CD4-positive, alpha-beta memory T cell (primary cell): ENCODE data around the gene CTTNBP2. TPM values are rescaled to one million over a fixed set of nuclear protein-coding genes. Genes with fewer than 3 reads are reported as not detected.

Source experiments
- CTCF ChIA-PET: fragments of 350-600 bp; sonication (Branson Sonifier 250); formaldehyde crosslinking; loops from one replicate; lab custom pipeline; 2021; ENCODE audit warnings: inconsistent platforms; ENCODE audit not compliant: partially characterized antibody; lab: Charles Lee
- POLR2A ChIA-PET: fragments of 350-600 bp; sonication (Branson Sonifier 250); formaldehyde crosslinking; loops from one replicate; lab custom pipeline; 2021; ENCODE audit not compliant: partially characterized antibody; lab: Charles Lee
- DNase-seq, 5 donors: peaks; one replicate each; pipeline versions ENCODE4 v3.0.0 to v3.0.0-alpha.2; 2020 to 2022; ENCODE audit warnings: mixed read lengths in 1 of 5
- H3K27ac ChIP-seq: one replicate; pipeline ENCODE4 v1.7.0; 2013; ENCODE audit warnings: low read depth, low read length
- H3K27me3 ChIP-seq: 2 replicates; pipeline ENCODE4 v1.7.0; 2013; ENCODE audit warnings: mild to moderate bottlenecking, low read length, moderate library complexity; ENCODE audit not compliant: insufficient read depth
- H3K36me3 ChIP-seq: 2 replicates; pipeline ENCODE4 v1.7.0; 2013; ENCODE audit warnings: mild to moderate bottlenecking, low read length, moderate library complexity; ENCODE audit not compliant: insufficient read depth
- H3K4me1 ChIP-seq: 2 replicates; pipeline ENCODE4 v1.7.0; 2013; ENCODE audit warnings: mild to moderate bottlenecking, low read length, moderate library complexity; ENCODE audit not compliant: insufficient read depth
- H3K4me3 ChIP-seq, 2 donors: one replicate each; pipeline ENCODE4 v1.7.0; 2013; ENCODE audit warnings: low read length in 2 of 2, mild to moderate bottlenecking in 1 of 2
- H3K9me3 ChIP-seq, 2 donors: one replicate each; pipeline ENCODE4 v1.7.0; 2013; ENCODE audit warnings: low read length in 2 of 2, control low read depth in 1 of 2; ENCODE audit not compliant: control insufficient read depth in 1 of 2
- H3K27ac Mint-ChIP-seq, 7 donors: one replicate each; pipeline ENCODE4 v1.8.0; 2020 to 2021; ENCODE audit warnings: mixed read lengths in 7 of 7, mild to moderate bottlenecking in 6 of 7, inconsistent platforms in 3 of 7, moderate library complexity in 3 of 7
- H3K27me3 Mint-ChIP-seq, 2 donors: one replicate each; pipeline ENCODE4 v1.8.0; 2020 to 2021; ENCODE audit warnings: mixed read lengths in 2 of 2
- H3K36me3 Mint-ChIP-seq, 2 donors: one replicate each; pipeline ENCODE4 v1.8.0; 2020 to 2021; ENCODE audit warnings: mixed read lengths in 2 of 2, inconsistent platforms in 1 of 2, mild to moderate bottlenecking in 1 of 2
- H3K4me1 Mint-ChIP-seq, 4 donors: one replicate each; pipeline ENCODE4 v1.8.0; 2020 to 2021; ENCODE audit warnings: mixed read lengths in 4 of 4, mild to moderate bottlenecking in 1 of 4
- H3K4me3 Mint-ChIP-seq, 8 donors: one replicate each; pipeline ENCODE4 v1.8.0; 2020 to 2021; ENCODE audit warnings: mixed read lengths in 8 of 8, mild to moderate bottlenecking in 7 of 8, moderate library complexity in 6 of 8, inconsistent platforms in 3 of 8
- H3K9me3 Mint-ChIP-seq, 8 donors: one replicate each; pipeline ENCODE4 v1.8.0; 2020 to 2021; ENCODE audit warnings: mixed read lengths in 8 of 8, mild to moderate bottlenecking in 5 of 8, inconsistent platforms in 3 of 8, moderate library complexity in 1 of 8
- intact Hi-C: fragments of 100-400 bp; cut with micrococcal nuclease; formaldehyde crosslinking; loops from one replicate; pipeline ENCODE4 v1.15.1; 2023
- polyA plus RNA-seq, 2 donors: library from polyadenylated mRNA; unstranded; fragments of 300-500 nt; fragmentation: Illumina TruSeq; gene quantifications; one replicate each; pipeline ENCODE4 v1.2.3, GENCODE V29; 2021
- total RNA-seq, 2 experiments: library from RNA; stranded (reverse); gene quantifications; one replicate each; pipeline ENCODE4 v1.2.3, GENCODE V29; 2021

The CTTNBP2 gene
- total and polyA plus RNA-seq, 4 experiments from 2014 or later, result not detected

- Histone ChIP-seq H3K36me3 (no peaks in the 10 kb centered on the region), H3K4me1 (no peaks in the 10 kb centered on the region), H3K4me3 (no peak overlapping the region), H3K9me3 (no peaks in the 10 kb centered on the region), H3K27me3 (no peaks in the 10 kb centered on the region), H3K27ac (no peak overlapping the region)
- CTCF ChIA-PET, result no interaction called here
- Mint-ChIP-seq H3K9me3 (peaks cover 0 to 6% (median 2%) of the 10 kb centered on the region in 8 donors), H3K4me3 (no peak overlapping the region), H3K36me3 (no peaks in the 10 kb centered on the region), H3K27ac (no peak overlapping the region), H3K4me1 (no peaks in the 10 kb centered on the region), H3K27me3 (no peaks in the 10 kb centered on the region)
- intact Hi-C loops, result no loop called here
- POLR2A ChIA-PET, result no interaction called here
- DNase-seq, result no peak
Measured at GRCh38 chr7:117689406-117689805, 183.8 kb downstream of the CTTNBP2 start.

- no peaks in the 10 kb centered on the region for H3K36me3 ChIP-seq
- H3K9me3 Mint-ChIP-seq, result peaks cover 0 to 6% (median 0%) of the 10 kb centered on the region in 8 donors
- no peaks in the 10 kb centered on the region for H3K27me3 Mint-ChIP-seq
- no peaks in the 10 kb centered on the region for H3K4me1 Mint-ChIP-seq
- no peak overlapping the region for H3K27ac Mint-ChIP-seq
- no peak overlapping the region for H3K27ac ChIP-seq
- no peak for DNase-seq
- H3K4me3 ChIP-seq, result no peak overlapping the region
- CTCF ChIA-PET, result no interaction called here
- H3K9me3 ChIP-seq, result no peaks in the 10 kb centered on the region
- no peaks in the 10 kb centered on the region for H3K27me3 ChIP-seq
- H3K4me1 ChIP-seq, result no peaks in the 10 kb centered on the region
- intact Hi-C loops, result no loop called here
- H3K4me3 Mint-ChIP-seq, result no peak overlapping the region
- no peaks in the 10 kb centered on the region for H3K36me3 Mint-ChIP-seq
- POLR2A ChIA-PET, result no interaction called here
Measured at GRCh38 chr7:117688126-117688525, 185.1 kb downstream of the CTTNBP2 start.

DNA sequence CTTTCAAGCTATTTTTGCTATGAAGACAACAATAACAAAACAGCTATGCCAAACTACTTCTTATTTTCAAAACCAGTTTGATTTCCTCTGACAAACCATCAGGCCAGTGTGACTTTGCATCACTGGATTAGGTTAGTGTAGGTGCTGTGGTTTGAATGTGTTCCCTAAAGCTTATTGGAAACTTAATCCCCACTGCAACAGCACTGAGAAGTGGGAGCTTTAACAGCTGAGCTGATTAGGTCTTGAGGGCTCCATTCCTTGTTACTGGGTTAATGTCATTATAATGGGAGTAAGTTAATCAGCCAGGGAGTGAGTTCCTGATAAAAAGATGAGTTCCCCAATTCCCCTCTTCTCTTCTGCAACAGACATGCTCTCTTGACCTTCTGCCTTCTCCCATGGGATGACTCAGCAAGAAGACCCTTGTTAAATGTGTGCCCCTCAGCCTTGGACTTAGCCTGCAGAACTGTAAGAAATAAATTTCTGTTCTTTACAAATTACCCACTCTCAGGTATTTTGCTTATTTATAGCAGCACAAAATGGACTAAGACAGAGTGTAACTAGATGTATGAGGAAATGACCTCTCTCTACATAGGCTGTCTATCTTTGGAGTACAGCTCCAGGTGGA, 186.8 kb downstream of the CTTNBP2 start:
- CTCF ChIA-PET, result no interaction called here
- H3K36me3 Mint-ChIP-seq, result no peaks in the 10 kb centered on the region
- H3K9me3 ChIP-seq, result no peaks in the 10 kb centered on the region
- H3K27ac Mint-ChIP-seq, result no peak overlapping the region
- no peaks in the 10 kb centered on the region for H3K36me3 ChIP-seq
- no peaks in the 10 kb centered on the region for H3K4me1 ChIP-seq
- H3K27me3 Mint-ChIP-seq, result no peaks in the 10 kb centered on the region
- no peaks in the 10 kb centered on the region for H3K4me1 Mint-ChIP-seq
- intact Hi-C loops, result no loop called here
- no peak overlapping the region for H3K4me3 ChIP-seq
- POLR2A ChIA-PET, result no interaction called here
- H3K4me3 Mint-ChIP-seq, result no peak overlapping the region
- H3K27me3 ChIP-seq, result no peaks in the 10 kb centered on the region
- H3K27ac ChIP-seq, result no peak overlapping the region
- no peak for DNase-seq
- H3K9me3 Mint-ChIP-seq, result peaks cover 0 to 5% (median 0%) of the 10 kb centered on the region in 8 donors

- Histone ChIP-seq H3K9me3 (no peaks in the 10 kb centered on the region), H3K27ac (no peak overlapping the region), H3K4me3 (no peak overlapping the region), H3K4me1 (no peaks in the 10 kb centered on the region), H3K27me3 (no peaks in the 10 kb centered on the region), H3K36me3 (no peaks in the 10 kb centered on the region)
- CTCF ChIA-PET, result no interaction called here
- POLR2A ChIA-PET, result no interaction called here
- Mint-ChIP-seq H3K4me1 (no peaks in the 10 kb centered on the region), H3K4me3 (no peak overlapping the region), H3K9me3 (peaks cover 0 to 5% (median 0%) of the 10 kb centered on the region in 8 donors), H3K27ac (no peak overlapping the region), H3K36me3 (no peaks in the 10 kb centered on the region), H3K27me3 (no peaks in the 10 kb centered on the region)
- intact Hi-C loops, result no loop called here
- DNase-seq, result no peak
Measured at GRCh38 chr7:117685795-117686194, 187.4 kb downstream of the CTTNBP2 start.

DNA sequence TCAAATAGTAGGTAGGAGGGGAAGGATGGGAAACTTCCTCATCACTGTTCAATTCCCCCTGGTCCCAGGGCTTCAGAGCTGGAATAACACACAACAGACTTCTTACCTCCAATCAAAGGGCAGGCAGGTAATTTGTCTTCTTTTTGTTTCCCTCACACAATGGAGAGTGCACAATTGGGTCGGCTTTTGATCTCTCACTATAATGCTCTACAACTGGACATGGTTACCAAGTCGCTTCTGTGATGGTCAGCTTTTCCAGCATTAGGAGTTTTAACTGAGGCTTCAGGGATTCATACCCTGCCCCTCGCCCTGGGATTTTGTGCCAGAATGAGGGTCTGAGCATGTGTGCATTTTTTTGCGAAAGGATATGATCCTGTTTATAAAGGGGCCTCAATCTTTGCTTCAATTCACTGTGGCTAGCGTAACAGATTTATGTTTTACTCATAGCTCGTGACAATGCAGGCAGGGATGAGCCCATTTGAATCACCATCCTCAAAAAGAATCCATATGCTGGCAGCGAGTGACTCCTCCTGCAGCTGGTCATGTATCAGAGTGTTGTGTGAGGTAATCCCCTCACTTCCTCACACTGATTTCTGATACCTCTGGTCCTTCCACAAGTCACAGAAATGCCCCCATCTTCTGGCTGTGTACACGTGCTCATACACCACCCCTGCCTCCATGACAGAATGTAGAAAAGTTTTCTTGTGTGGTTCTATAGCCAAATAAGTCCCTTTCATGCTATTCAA, 189.6 kb downstream of the CTTNBP2 start:
- Mint-ChIP-seq H3K9me3 (peaks cover 0 to 2% (median 0%) of the 10 kb centered on the region in 8 donors), H3K4me1 (no peaks in the 10 kb centered on the region), H3K36me3 (no peaks in the 10 kb centered on the region), H3K4me3 (no peak overlapping the region), H3K27ac (no peak overlapping the region), H3K27me3 (no peaks in the 10 kb centered on the region)
- intact Hi-C loops, result no loop called here
- ChIA-PET CTCF (no interaction called here), POLR2A (no interaction called here)
- Histone ChIP-seq H3K4me3 (no peak overlapping the region), H3K27ac (no peak overlapping the region), H3K4me1 (no peaks in the 10 kb centered on the region), H3K9me3 (no peaks in the 10 kb centered on the region), H3K27me3 (no peaks in the 10 kb centered on the region), H3K36me3 (no peaks in the 10 kb centered on the region)
- DNase-seq, result no peak

- Mint-ChIP-seq H3K9me3 (peaks cover 0 to 2% (median 0%) of the 10 kb centered on the region in 8 donors), H3K4me1 (no peaks in the 10 kb centered on the region), H3K4me3 (no peak overlapping the region), H3K27me3 (no peaks in the 10 kb centered on the region), H3K27ac (no peak overlapping the region), H3K36me3 (no peaks in the 10 kb centered on the region)
- Histone ChIP-seq H3K27me3 (no peaks in the 10 kb centered on the region), H3K4me3 (no peak overlapping the region), H3K9me3 (no peaks in the 10 kb centered on the region), H3K27ac (no peak overlapping the region), H3K4me1 (no peaks in the 10 kb centered on the region), H3K36me3 (no peaks in the 10 kb centered on the region)
- CTCF ChIA-PET, result no interaction called here
- POLR2A ChIA-PET, result no interaction called here
- intact Hi-C loops, result no loop called here
- DNase-seq, result no peak
Measured at GRCh38 chr7:117682681-117683385, 190.4 kb downstream of the CTTNBP2 start.

- no peak for DNase-seq
- no peaks in the 10 kb centered on the region for H3K36me3 ChIP-seq
- CTCF ChIA-PET, result no interaction called here
- H3K4me3 ChIP-seq, result no peak overlapping the region
- no peaks in the 10 kb centered on the region for H3K4me1 Mint-ChIP-seq
- H3K4me3 Mint-ChIP-seq, result no peak overlapping the region
- no peaks in the 10 kb centered on the region for H3K36me3 Mint-ChIP-seq
- H3K27ac Mint-ChIP-seq, result no peak overlapping the region
- intact Hi-C loops, result no loop called here
- no peaks in the 10 kb centered on the region for H3K9me3 ChIP-seq
- H3K4me1 ChIP-seq, result no peaks in the 10 kb centered on the region
- POLR2A ChIA-PET, result no interaction called here
- H3K27me3 Mint-ChIP-seq, result peaks cover 0 to 2% of the 10 kb centered on the region in 2 donors
- peaks cover 0 to 2% (median 0%) of the 10 kb centered on the region in 8 donors for H3K9me3 Mint-ChIP-seq
- H3K27ac ChIP-seq, result no peak overlapping the region
- no peaks in the 10 kb centered on the region for H3K27me3 ChIP-seq
Measured at GRCh38 chr7:117679120-117679519, 194.1 kb downstream of the CTTNBP2 start.
